HL-60 (cell line): ENCODE measurements around the gene ITIH3.

ENCODE experiments used
- GABPA ChIP-seq: IDR thresholded peaks from 2 replicates; pipeline ENCODE4 v1.6.1; 2012; ENCODE audit warnings: low read depth
- TF ChIP-seq, protein P1 (sequence below): IDR thresholded peaks from one replicate; pipeline ENCODE4 v1.5.1; 2011; ENCODE audit warnings: low read length, control low read depth, inconsistent platforms; ENCODE audit not compliant: insufficient read depth

DNA sequence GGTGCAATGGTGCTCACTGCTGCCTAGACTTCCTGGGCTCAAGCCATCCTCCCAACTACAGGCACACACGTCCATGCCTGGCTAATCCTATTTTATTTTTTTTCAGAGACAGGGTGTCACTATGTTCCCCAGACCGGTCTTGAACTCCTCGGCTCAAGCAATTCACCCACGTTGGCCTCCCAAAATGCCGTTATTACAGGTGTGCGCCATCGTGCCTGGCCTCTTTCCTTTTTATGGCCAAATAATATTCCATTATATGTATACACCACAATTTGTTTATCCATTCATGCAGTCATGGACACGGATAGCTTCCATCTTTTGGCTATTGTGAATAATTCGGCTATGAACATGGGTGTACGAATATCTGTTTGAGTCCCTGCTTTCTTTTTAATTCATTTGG, 22.9 kb upstream of the ITIH3 start:
- TF ChIP-seq, protein P1, sequence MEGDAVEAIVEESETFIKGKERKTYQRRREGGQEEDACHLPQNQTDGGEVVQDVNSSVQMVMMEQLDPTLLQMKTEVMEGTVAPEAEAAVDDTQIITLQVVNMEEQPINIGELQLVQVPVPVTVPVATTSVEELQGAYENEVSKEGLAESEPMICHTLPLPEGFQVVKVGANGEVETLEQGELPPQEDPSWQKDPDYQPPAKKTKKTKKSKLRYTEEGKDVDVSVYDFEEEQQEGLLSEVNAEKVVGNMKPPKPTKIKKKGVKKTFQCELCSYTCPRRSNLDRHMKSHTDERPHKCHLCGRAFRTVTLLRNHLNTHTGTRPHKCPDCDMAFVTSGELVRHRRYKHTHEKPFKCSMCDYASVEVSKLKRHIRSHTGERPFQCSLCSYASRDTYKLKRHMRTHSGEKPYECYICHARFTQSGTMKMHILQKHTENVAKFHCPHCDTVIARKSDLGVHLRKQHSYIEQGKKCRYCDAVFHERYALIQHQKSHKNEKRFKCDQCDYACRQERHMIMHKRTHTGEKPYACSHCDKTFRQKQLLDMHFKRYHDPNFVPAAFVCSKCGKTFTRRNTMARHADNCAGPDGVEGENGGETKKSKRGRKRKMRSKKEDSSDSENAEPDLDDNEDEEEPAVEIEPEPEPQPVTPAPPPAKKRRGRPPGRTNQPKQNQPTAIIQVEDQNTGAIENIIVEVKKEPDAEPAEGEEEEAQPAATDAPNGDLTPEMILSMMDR: no peak
- TF ChIP-seq GABPA: no peak
